GM13977 (cell line): ENCODE data around the gene AHCYL2.

Experiments used
- DNase-seq: peaks from one replicate; pipeline ENCODE4 v3.0.0; 2012; ENCODE audit warnings: low spot score
- CTCF ChIP-seq: IDR thresholded peaks from 2 replicates; pipeline ENCODE4 v1.5.1; 2012; ENCODE audit warnings: mild to moderate bottlenecking, control low read depth; ENCODE audit not compliant: insufficient read depth; ENCODE audit errors: extremely low read depth, missing control alignments
- in situ Hi-C: fragments of 300-500 bp; cut with MboI; formaldehyde crosslinking; loops from one replicate; pipeline ENCODE4 v1.12.0; 2022; ENCODE audit warnings: low sequenced_read_pairs, low pct_unique_long_range_greater_than_20kb, mixed read lengths, inconsistent platforms; ENCODE audit not compliant: unreplicated experiment

The AHCYL2 gene

GRCh38 chr7:129461809-129462208, 237.0 kb downstream of the AHCYL2 start:
- in situ Hi-C loops = loop anchor here (25.0 kb wide), 2 partner anchors 100 to 250 kb away; no protein-coding TSS in a partner anchor
- DNase-seq = no peak
- TF ChIP-seq CTCF = no peak

GRCh38 chr7:129462420-129462819, 237.6 kb downstream of the AHCYL2 start:
- in situ Hi-C loops = loop anchor here (25.0 kb wide), 2 partner anchors 100 to 250 kb away; no protein-coding TSS in a partner anchor
- no peak for TF ChIP-seq CTCF
- no peak for DNase-seq

GRCh38 chr7:129464194-129464593, 239.4 kb downstream of the AHCYL2 start:
- in situ Hi-C loops = loop anchor here (25.0 kb wide), 2 partner anchors 102 to 252 kb away; no protein-coding TSS in a partner anchor
- DNase-seq = no peak
- no peak for TF ChIP-seq CTCF

- no peak for TF ChIP-seq CTCF
- in situ Hi-C loops = loop anchor here (25.0 kb wide), 2 partner anchors 103 to 253 kb away; no protein-coding TSS in a partner anchor
- no peak for DNase-seq
Measured at GRCh38 chr7:129465080-129465479, 240.2 kb downstream of the AHCYL2 start.

- in situ Hi-C loops = loop anchor here (25.0 kb wide), 2 partner anchors 104 to 254 kb away; no protein-coding TSS in a partner anchor
- no peak for DNase-seq
- TF ChIP-seq CTCF = no peak
Measured at GRCh38 chr7:129466796-129467195, 242.0 kb downstream of the AHCYL2 start.

GRCh38 chr7:129468087-129468486, 243.3 kb downstream of the AHCYL2 start:
- no peak for TF ChIP-seq CTCF
- DNase-seq = no peak
- in situ Hi-C loops = loop anchor here (25.0 kb wide), 2 partner anchors 106 to 256 kb away; no protein-coding TSS in a partner anchor

GRCh38 chr7:129468547-129468946, 243.7 kb downstream of the AHCYL2 start:
- DNase-seq = peak; percentile 17
- in situ Hi-C loops = loop anchor here (25.0 kb wide), 2 partner anchors 106 to 256 kb away; no protein-coding TSS in a partner anchor
- TF ChIP-seq CTCF = no peak
